PC-3 (cell line): ENCODE results near the gene ALOX15B. TPM values are rescaled to one million over a fixed set of nuclear protein-coding genes. Genes with fewer than 3 reads are reported as not detected.

Experiments used
- ATAC-seq: fragments of 200-7000 bp; cut with Tn5 transposase; 2 replicates; pipeline ENCODE4 v1.9.1; 2020; ENCODE audit warnings: mild to moderate bottlenecking, moderate library complexity
- BruUV-seq: library from RNA; stranded (reverse); fragments of 400-500 nt; replicated peaks from 2 replicates; lab custom pipeline; 2021; lab: Mats Ljungman, UMichigan
- CTCF ChIA-PET: fragments of 300-600 bp; sonication (Branson Sonifier 250); formaldehyde crosslinking; loops from one replicate; lab custom pipeline; 2022; ENCODE audit warnings: antibody characterized with exemption; lab: Charles Lee
- POLR2A ChIA-PET: fragments of 300-600 bp; sonication (Branson Sonifier 250); formaldehyde crosslinking; loops from one replicate; lab custom pipeline; 2022; ENCODE audit warnings: antibody characterized with exemption; ENCODE audit not compliant: unreplicated experiment; lab: Charles Lee
- DNase-seq: peaks from one replicate; pipeline ENCODE4 v3.0.0-alpha.2; 2015
- H2AFZ ChIP-seq: fragments of 300-600 bp; sonication (generic); 2 replicates; pipeline ENCODE4 v1.6.0; 2016; ENCODE audit warnings: antibody characterized with exemption, low read length
- H3F3A ChIP-seq: fragments of 300-600 bp; sonication (generic); one replicate; pipeline ENCODE4 v1.6.0; 2017; ENCODE audit warnings: antibody characterized with exemption, low read length, control low read depth, mild to moderate bottlenecking; ENCODE audit not compliant: unreplicated experiment
- H3K27ac ChIP-seq: fragments of 300-600 bp; sonication (generic); 2 replicates; pipeline ENCODE4 v1.5.1; 2016; ENCODE audit warnings: mild to moderate bottlenecking, low read length
- H3K27me3 ChIP-seq: fragments of 300-600 bp; sonication (generic); 2 replicates; pipeline ENCODE4 v1.6.1; 2016; ENCODE audit warnings: low read length, mixed read lengths
- H3K36me3 ChIP-seq: fragments of 300-600 bp; sonication (generic); 2 replicates; pipeline ENCODE4 v1.6.1; 2016; ENCODE audit warnings: low read depth, mixed run types, low read length, mixed read lengths
- H3K4me1 ChIP-seq: fragments of 300-600 bp; sonication (generic); 2 replicates; pipeline ENCODE4 v1.5.1; 2016; ENCODE audit warnings: low read length; ENCODE audit not compliant: insufficient read depth
- H3K4me2 ChIP-seq: fragments of 300-600 bp; sonication (generic); 2 replicates; pipeline ENCODE4 v1.6.0; 2016; ENCODE audit warnings: low read length
- H3K4me3 ChIP-seq: fragments of 300-600 bp; sonication (generic); 2 replicates; pipeline ENCODE4 v1.5.1; 2016; ENCODE audit warnings: mild to moderate bottlenecking, low read length, mixed read lengths
- H3K79me2 ChIP-seq: fragments of 300-600 bp; sonication (generic); 2 replicates; pipeline ENCODE4 v1.6.1; 2017; ENCODE audit warnings: low read length, mixed read lengths
- H3K9ac ChIP-seq: fragments of 300-600 bp; sonication (generic); 2 replicates; pipeline ENCODE4 v1.6.0; 2016; ENCODE audit warnings: mild to moderate bottlenecking, low read length
- H3K9me2 ChIP-seq: fragments of 300-600 bp; sonication (generic); replicated peaks from 2 replicates; pipeline ENCODE4 v1.6.1; 2016; ENCODE audit warnings: mixed run types, low read length, mixed read lengths
- H3K9me3 ChIP-seq: fragments of 300-600 bp; sonication (generic); 2 replicates; pipeline ENCODE4 v1.6.1; 2016; ENCODE audit warnings: low read length, mixed read lengths
- H4K20me1 ChIP-seq: fragments of 300-600 bp; sonication (generic); 2 replicates; pipeline ENCODE4 v1.6.1; 2016; ENCODE audit warnings: low read length, mixed read lengths
- CTCF ChIP-seq: fragments of 300-600 bp; sonication (generic); conservative IDR thresholded peaks from 2 replicates; pipeline ENCODE4 v1.5.1; 2017; ENCODE audit warnings: antibody characterized with exemption, low read depth, mild to moderate bottlenecking, low read length
- EZH2 ChIP-seq: fragments of 300-600 bp; sonication (generic); IDR thresholded peaks from one replicate; pipeline ENCODE4 v1.6.1; 2017; ENCODE audit warnings: antibody characterized with exemption, mild to moderate bottlenecking, low read length; ENCODE audit not compliant: unreplicated experiment
- EZH2phosphoT487 ChIP-seq: fragments of 300-600 bp; sonication (generic); IDR thresholded peaks from 2 replicates; pipeline ENCODE4 v1.6.1; 2018; ENCODE audit warnings: mild to moderate bottlenecking, antibody characterized with exemption, low read length, borderline replicate concordance
- intact Hi-C: fragments of 100-400 bp; cut with micrococcal nuclease; formaldehyde crosslinking; loops from 2 replicates; pipeline ENCODE4 v1.9.0; 2023
- total RNA-seq: library from RNA; depleted of rRNA; stranded (reverse); fragments of >200 nt; gene quantifications from 2 replicates; pipeline ENCODE4 v1.2.3, GENCODE V29; 2014

ALOX15B gene
- total RNA-seq, 1 experiment from 2014 or later, result not detected

- Histone ChIP-seq H2AFZ (no peak overlapping the region), H3K79me2 (no peaks in the 10 kb centered on the region), H3K27me3 (no peaks in the 10 kb centered on the region), H3F3A (no peaks in the 10 kb centered on the region), H3K4me1 (peaks cover 16% of the 10 kb centered on the region), H3K9me2 (no peaks in the 10 kb centered on the region), H3K27ac (no peak overlapping the region), H3K36me3 (no peaks in the 10 kb centered on the region), H4K20me1 (no peaks in the 10 kb centered on the region), H3K9ac (no peak overlapping the region), H3K9me3 (no peaks in the 10 kb centered on the region), H3K4me2 (no peak overlapping the region), H3K4me3 (no peak overlapping the region)
- no peak for TF ChIP-seq CTCF
- TF ChIP-seq EZH2, result no peak
- TF ChIP-seq EZH2phosphoT487, result no peak
- POLR2A ChIA-PET, result no interaction called here
- no peak for DNase-seq
- intact Hi-C loops, result no loop called here
- BruUV-seq, result no TSS peak
- no peak for ATAC-seq
- CTCF ChIA-PET, result no interaction called here
These were observed 25.7 kb upstream of the ALOX15B start for GRCh38 chr17:8012996-8013640.

- CTCF ChIA-PET, result no interaction called here
- intact Hi-C loops, result no loop called here
- ATAC-seq, result no peak
These were observed 24.9 kb upstream of the ALOX15B start for GRCh38 chr17:8013731-8014557.

More at GRCh38 chr17:8013731-8014557, 24.9 kb upstream of the ALOX15B start:
- Histone ChIP-seq H3K9me2 (no peaks in the 10 kb centered on the region), H2AFZ (no peak overlapping the region), H3K4me1 (peaks cover 17% of the 10 kb centered on the region), H3K4me2 (no peak overlapping the region), H3K79me2 (no peaks in the 10 kb centered on the region), H3K9ac (no peak overlapping the region), H3K9me3 (no peaks in the 10 kb centered on the region), H3F3A (no peaks in the 10 kb centered on the region), H3K36me3 (no peaks in the 10 kb centered on the region), H3K27ac (no peak overlapping the region), H4K20me1 (no peaks in the 10 kb centered on the region), H3K4me3 (no peak overlapping the region), H3K27me3 (no peaks in the 10 kb centered on the region)
- TF ChIP-seq EZH2 (no peak), EZH2phosphoT487 (no peak), CTCF (no peak)
- BruUV-seq, result no TSS peak
- DNase-seq, result no peak
- POLR2A ChIA-PET, result no interaction called here
